ENCODE measurements around the gene CYP2W1. TPM values are rescaled to one million over a fixed set of nuclear protein-coding genes. Genes with fewer than 3 reads are reported as not detected.

Gene CYP2W1
- total RNA-seq, 1 donor from 2014 or later, result not detected

DNA sequence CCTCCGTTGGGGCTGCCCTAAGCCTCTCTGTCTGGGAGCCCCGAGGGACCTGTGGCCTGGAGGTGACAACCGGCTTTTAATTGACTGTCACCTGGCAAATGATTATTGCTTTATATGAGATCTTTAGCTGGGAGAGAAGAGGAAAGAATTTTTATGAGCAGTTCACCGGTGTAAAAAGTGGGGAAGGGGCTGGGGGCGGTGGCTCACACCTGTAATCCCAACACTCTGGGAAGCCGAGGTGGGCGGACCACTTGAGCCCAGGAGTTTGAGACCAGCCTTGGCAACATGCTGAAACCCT lies 5.0 kb upstream of the CYP2W1 start:
- DNase-seq, result no peak
- Mint-ChIP-seq H3K4me3 (no peak overlapping the region), H3K27me3 (no peaks in the 10 kb centered on the region), H3K9me3 (no peaks in the 10 kb centered on the region), H3K4me1 (peaks cover 21% of the 10 kb centered on the region), H3K27ac (no peak overlapping the region), H3K36me3 (ENCODE audit: low read depth) (peaks cover 4% of the 10 kb centered on the region)
- CTCF ChIA-PET, result interaction anchor here (1.7 kb wide), 2 partner anchors 15 to 88 kb away, joined by 5 read pairs; no protein-coding TSS in a partner anchor
- ATAC-seq (ENCODE audit: low read depth), result no peak
- TF ChIP-seq, protein P1, sequence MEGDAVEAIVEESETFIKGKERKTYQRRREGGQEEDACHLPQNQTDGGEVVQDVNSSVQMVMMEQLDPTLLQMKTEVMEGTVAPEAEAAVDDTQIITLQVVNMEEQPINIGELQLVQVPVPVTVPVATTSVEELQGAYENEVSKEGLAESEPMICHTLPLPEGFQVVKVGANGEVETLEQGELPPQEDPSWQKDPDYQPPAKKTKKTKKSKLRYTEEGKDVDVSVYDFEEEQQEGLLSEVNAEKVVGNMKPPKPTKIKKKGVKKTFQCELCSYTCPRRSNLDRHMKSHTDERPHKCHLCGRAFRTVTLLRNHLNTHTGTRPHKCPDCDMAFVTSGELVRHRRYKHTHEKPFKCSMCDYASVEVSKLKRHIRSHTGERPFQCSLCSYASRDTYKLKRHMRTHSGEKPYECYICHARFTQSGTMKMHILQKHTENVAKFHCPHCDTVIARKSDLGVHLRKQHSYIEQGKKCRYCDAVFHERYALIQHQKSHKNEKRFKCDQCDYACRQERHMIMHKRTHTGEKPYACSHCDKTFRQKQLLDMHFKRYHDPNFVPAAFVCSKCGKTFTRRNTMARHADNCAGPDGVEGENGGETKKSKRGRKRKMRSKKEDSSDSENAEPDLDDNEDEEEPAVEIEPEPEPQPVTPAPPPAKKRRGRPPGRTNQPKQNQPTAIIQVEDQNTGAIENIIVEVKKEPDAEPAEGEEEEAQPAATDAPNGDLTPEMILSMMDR (IDR thresholded peaks at IDR 0.05), result no peak
- intact Hi-C loops (cut with micrococcal nuclease), result loop anchor here (10.0 kb wide), 1 partner anchor 163 kb away; no protein-coding TSS in a partner anchor
- POLR2A ChIA-PET, result interaction anchor here (1.7 kb wide), 1 partner anchor 15 kb away, joined by 4 read pairs; no protein-coding TSS in a partner anchor

DNA sequence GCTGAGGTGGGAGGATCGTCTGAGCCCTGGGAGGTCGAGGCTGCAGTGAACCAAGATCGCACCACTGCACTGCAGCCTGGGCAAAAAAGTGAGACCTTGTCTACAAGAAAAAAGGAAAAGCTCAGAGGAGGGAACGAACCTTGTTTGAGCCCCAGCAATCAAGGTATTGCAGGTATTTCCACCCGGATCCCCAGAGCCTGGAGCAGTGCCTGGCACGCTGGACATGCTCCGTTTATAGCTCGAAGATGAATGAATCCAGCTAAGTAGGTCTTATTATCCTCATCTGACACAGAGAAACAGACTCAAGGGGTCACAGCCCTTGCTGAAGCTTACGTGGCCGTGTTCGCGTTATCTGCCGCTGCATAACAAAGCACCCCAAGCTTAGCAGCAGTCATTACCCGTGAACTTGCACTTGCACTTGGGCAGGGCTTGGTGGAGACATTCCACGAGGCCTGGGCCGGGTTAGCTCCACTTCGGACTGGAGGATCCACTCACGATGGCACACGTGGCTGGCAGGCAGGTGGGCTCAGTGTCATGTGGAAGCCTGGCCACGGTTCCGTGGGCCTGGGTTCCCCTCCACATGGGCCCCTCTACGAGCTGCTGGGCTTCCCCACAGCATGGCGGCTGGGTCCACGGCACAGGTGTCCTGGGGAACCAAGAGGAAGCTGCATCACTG lies 4.4 kb upstream of the CYP2W1 start:
- ChIA-PET CTCF (interaction anchor here (1.7 kb wide), 2 partner anchors 15 to 87 kb away, joined by 5 read pairs; no protein-coding TSS in a partner anchor), POLR2A (interaction anchor here (1.3 to 1.7 kb wide), 2 partner anchors 15 to 70 kb away, joined by 3 to 4 read pairs; no protein-coding TSS in a partner anchor)
- DNase-seq (no peak), ATAC-seq (ENCODE audit: low read depth) (no peak)
- Mint-ChIP-seq H3K27me3 (no peaks in the 10 kb centered on the region), H3K9me3 (no peaks in the 10 kb centered on the region), H3K4me1 (peaks cover 15% of the 10 kb centered on the region), H3K27ac (no peak overlapping the region), H3K36me3 (ENCODE audit: low read depth) (peaks cover 2% of the 10 kb centered on the region), H3K4me3 (no peak overlapping the region)
- TF ChIP-seq, protein P1 (IDR thresholded peaks at IDR 0.05), result no peak
- intact Hi-C loops (cut with micrococcal nuclease), result loop anchor here (10.0 kb wide), 1 partner anchor 164 kb away; no protein-coding TSS in a partner anchor

DNA sequence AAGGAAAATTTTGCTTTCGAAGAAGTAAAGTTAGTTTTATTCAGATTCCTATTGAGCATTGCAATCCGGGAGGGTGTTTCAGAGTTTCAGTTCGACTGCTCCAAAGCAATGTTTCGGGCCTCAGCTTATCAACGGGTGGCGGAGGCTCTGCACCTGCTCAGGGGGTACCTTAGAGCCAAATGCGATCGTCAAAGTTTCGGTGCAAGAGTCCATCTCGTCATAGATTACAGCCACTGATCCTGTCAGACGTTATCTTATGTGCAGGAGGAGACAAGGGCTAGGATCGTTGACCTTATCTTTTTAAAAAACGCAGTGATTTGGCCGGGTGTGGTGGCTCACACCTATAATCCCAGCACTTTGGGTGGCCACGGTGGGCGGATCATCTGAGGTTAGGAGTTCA lies 3.8 kb upstream of the CYP2W1 start:
- no peak for DNase-seq
- Mint-ChIP-seq H3K9me3 (no peaks in the 10 kb centered on the region), H3K27me3 (no peaks in the 10 kb centered on the region), H3K4me3 (no peak overlapping the region), H3K36me3 (ENCODE audit: low read depth) (peaks cover 2% of the 10 kb centered on the region), H3K27ac (no peak overlapping the region), H3K4me1 (peaks cover 13% of the 10 kb centered on the region)
- TF ChIP-seq, protein P1 (IDR thresholded peaks at IDR 0.05), result no peak
- CTCF ChIA-PET, result interaction anchor here (1.7 kb wide), 2 partner anchors 14 to 86 kb away, joined by 5 read pairs; no protein-coding TSS in a partner anchor
- intact Hi-C loops (cut with micrococcal nuclease), result loop anchor here (10.0 kb wide), 1 partner anchor 164 kb away; no protein-coding TSS in a partner anchor
- no peak for ATAC-seq (ENCODE audit: low read depth)
- POLR2A ChIA-PET, result interaction anchor here (1.3 to 1.7 kb wide), 2 partner anchors 14 to 70 kb away, joined by 3 to 4 read pairs; no protein-coding TSS in a partner anchor

DNA sequence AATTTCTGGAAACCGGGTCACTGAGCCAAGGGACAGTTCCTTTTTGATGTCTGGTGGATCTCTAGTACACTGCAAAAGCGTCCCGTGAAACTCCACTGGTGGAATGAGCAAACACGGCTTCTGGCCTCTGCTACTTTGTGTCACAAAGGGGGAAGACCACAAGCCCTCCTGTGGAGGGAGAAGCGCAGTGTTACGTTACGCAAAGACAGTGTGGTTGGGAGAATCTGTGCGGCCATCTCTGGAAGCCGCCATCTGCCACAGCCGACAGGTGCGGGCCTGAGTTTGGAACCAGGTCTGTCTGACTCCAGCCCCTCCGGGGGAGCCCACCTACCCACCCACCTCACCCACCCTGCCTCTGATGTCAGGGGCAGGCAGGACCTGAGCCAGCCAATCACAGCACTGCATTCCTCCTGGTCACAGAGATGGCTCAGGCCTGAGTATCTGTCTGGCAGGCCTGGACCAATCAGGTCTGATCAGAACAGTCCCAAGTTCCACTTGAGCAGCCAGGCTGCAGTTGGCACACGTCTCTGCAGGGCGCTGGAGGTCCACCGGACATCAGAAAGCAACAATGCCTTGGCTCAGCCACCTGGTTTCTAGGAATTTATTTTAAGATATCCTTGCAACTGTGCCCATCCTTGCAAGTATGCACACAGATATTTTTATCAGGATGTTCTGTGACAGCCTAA lies 3.0 kb upstream of the CYP2W1 start:
- TF ChIP-seq, protein P1 (IDR thresholded peaks at IDR 0.05), result no peak
- intact Hi-C loops (cut with micrococcal nuclease), result loop anchor here (10.0 kb wide), 1 partner anchor 165 kb away; no protein-coding TSS in a partner anchor
- POLR2A ChIA-PET, result no interaction called here
- CTCF ChIA-PET, result no interaction called here
- peaks cover 5% of the 10 kb centered on the region for H3K4me1 Mint-ChIP-seq
- no peaks in the 10 kb centered on the region for H3K27me3 Mint-ChIP-seq
- no peaks in the 10 kb centered on the region for H3K36me3 Mint-ChIP-seq (ENCODE audit: low read depth)
- H3K9me3 Mint-ChIP-seq, result no peaks in the 10 kb centered on the region
- ATAC-seq (ENCODE audit: low read depth) (no peak), DNase-seq (no peak)
- no peak overlapping the region for H3K4me3 Mint-ChIP-seq
- H3K27ac Mint-ChIP-seq, result no peak overlapping the region

All from activated B cell treated with CpG ODN at 0.5 μM for 24 hours (primary cell).